ENCODE data around the gene LRRC49. TPM values are rescaled to one million over a fixed set of nuclear protein-coding genes. Genes with fewer than 3 reads are reported as not detected.

The LRRC49 gene
- total RNA-seq, 1 experiment from 2014 or later, result 8.3 TPM

- Mint-ChIP-seq H3K4me3 (no peak overlapping the region), H3K27me3 (ENCODE audit: low read depth) (no peaks in the 10 kb centered on the region), H3K27ac (no peak overlapping the region), H3K4me1 (no peaks in the 10 kb centered on the region), H3K36me3 (ENCODE audit: insufficient read depth in 1 of 3, low read depth in 3 of 3) (peaks cover 29 to 40% (median 29%) of the 10 kb centered on the region in 3 experiments), H3K9me3 (peaks cover 32 to 41% of the 10 kb centered on the region in 2 experiments)
- Histone ChIP-seq H4K20me1 (ENCODE audit: control insufficient read depth, insufficient read depth, insufficient read length) (no peaks in the 10 kb centered on the region), H3T11ph (ENCODE audit: low read length) (no peak overlapping the region), H3K56ac (ENCODE audit: insufficient read length, low read depth, low read length) (no peak overlapping the region), H2BK120ac (ENCODE audit: low read depth, low read length, poor library complexity, severe bottlenecking) (no peak overlapping the region), H3K79me2 (ENCODE audit: insufficient read depth, low read length) (no peaks in the 10 kb centered on the region), H3K9me3 (ENCODE audit: control insufficient read depth, low read depth, low read length) (peaks cover 12% of the 10 kb centered on the region), H3K18ac (ENCODE audit: insufficient read length, low read depth, low read length) (no peak overlapping the region), H3K4me1 (ENCODE audit: insufficient read depth, low read length) (no peaks in the 10 kb centered on the region), H2BK12ac (ENCODE audit: insufficient read length, low read depth, low read length) (no peak overlapping the region), H2BK20ac (ENCODE audit: low read depth, low read length, poor library complexity, severe bottlenecking) (no peak overlapping the region), H3K27me3 (ENCODE audit: insufficient read depth, low read length) (no peaks in the 10 kb centered on the region), H3K4ac (ENCODE audit: low read depth, low read length) (no peak overlapping the region), H2BK5ac (ENCODE audit: insufficient read length, low read length) (no peak overlapping the region), H3K9ac (ENCODE audit: extremely low read depth, insufficient read length, low read length) (no peak overlapping the region), H4K5ac (ENCODE audit: insufficient read length, low read depth, low read length) (no peak overlapping the region), H2BK15ac (ENCODE audit: low read depth, low read length) (no peak overlapping the region), H4K8ac (replicated peaks; ENCODE audit: insufficient read length, low read depth, low read length) (no peak overlapping the region), H2AK5ac (ENCODE audit: insufficient read length, low read length) (no peak overlapping the region), H3K14ac (ENCODE audit: insufficient read depth, low read length) (no peak overlapping the region), H3K23ac (ENCODE audit: insufficient read length, low read depth, low read length) (no peak overlapping the region), H4K91ac (ENCODE audit: insufficient read length, low read depth, low read length) (no peak overlapping the region), H3K23me2 (ENCODE audit: insufficient read length, low read depth, low read length, poor library complexity, severe bottlenecking) (no peaks in the 10 kb centered on the region), H2AFZ (ENCODE audit: low read length) (no peak overlapping the region), H3K27ac (ENCODE audit: insufficient read length, low read depth, low read length) (no peak overlapping the region), H3K79me1 (ENCODE audit: insufficient read depth, low read depth, low read length, poor library complexity, severe bottlenecking) (no peaks in the 10 kb centered on the region), H3K4me2 (ENCODE audit: insufficient read depth, insufficient read length, low read length) (no peak overlapping the region)
- DNase-seq, result no peak
- TF ChIP-seq CTCF (conservative IDR thresholded peaks at IDR 0.05), result no peak
- no CpG with 5 or more reads among the region's 5 CpGs for WGBS (ENCODE audit: extremely low coverage, insufficient read length, low lambda C conversion rate)
Measured at GRCh38 chr15:70995383-70995970, 102.9 kb downstream of the LRRC49 start.
